Tibial nerve (tissue), 4 donors: Measurements from ENCODE around the gene ZBED1. TPM values are rescaled to one million over a fixed set of nuclear protein-coding genes. Genes with fewer than 3 reads are reported as not detected.

ENCODE experiments used
- DNase-seq, 2 donors: peaks; one replicate each; pipeline ENCODE4 v3.0.0-alpha.2; 2019; ENCODE audit warnings: low spot score in 2 of 2
- H3K27ac ChIP-seq, 4 donors: fragments of 200-600 bp; sonication (generic) in 3 of 4; one replicate each; pipeline ENCODE4 v1.5.1; 2017 to 2019; ENCODE audit warnings: mild to moderate bottlenecking in 1 of 4
- H3K27me3 ChIP-seq, 2 donors: fragments of 200-600 bp; sonication (generic) in 1 of 2; one replicate each; pipeline versions ENCODE4 v1.5.1 to v1.6.0; 2017 to 2019
- H3K36me3 ChIP-seq, 3 donors: fragments of 200-600 bp; sonication (generic); one replicate each; pipeline ENCODE4 v1.5.1; 2018 to 2019
- H3K4me1 ChIP-seq, 4 donors: fragments of 200-600 bp; sonication (generic) in 3 of 4; one replicate each; pipeline ENCODE4 v1.5.1; 2017 to 2019
- H3K4me3 ChIP-seq, 4 donors: fragments of 200-600 bp; sonication (generic) in 3 of 4; one replicate each; pipeline ENCODE4 v1.5.1; 2017 to 2019; ENCODE audit warnings: mild to moderate bottlenecking in 1 of 4, moderate library complexity in 1 of 4
- H3K9me3 ChIP-seq, 4 donors: fragments of 200-600 bp; sonication (generic) in 3 of 4; one replicate each; pipeline ENCODE4 v1.5.1; 2017 to 2019
- EP300 ChIP-seq, 2 donors: sonication (generic); formaldehyde crosslinking; IDR thresholded peaks; one replicate each; pipeline ENCODE4 v1.6.1; 2017; ENCODE audit warnings: antibody characterized with exemption in 2 of 2, mild to moderate bottlenecking in 1 of 2
- POLR2A ChIP-seq, 2 donors: fragments of 450-650 bp; IDR thresholded peaks; one replicate each; pipeline ENCODE4 v1.6.1; 2017; ENCODE audit warnings: antibody characterized with exemption in 2 of 2, mild to moderate bottlenecking in 2 of 2, moderate library complexity in 2 of 2
- WGBS, 2 donors: methylation state at CpG; one replicate each; pipeline ENCODE4 v1.1.5; 2018; 5-methylcytosine and 5-hydroxymethylcytosine counted together
- total RNA-seq, 4 donors: library from RNA; depleted of rRNA; stranded (reverse); fragments of >200 nt; gene quantifications; one replicate each; pipeline ENCODE4 v1.1.0, GENCODE V29; 2016
- TF ChIP-seq, protein P1 (sequence below), 5 experiments: fragments of 200-600 bp in 3 of 5; fragments of 450-650 bp in 2 of 5; sonication (generic) in 3 of 5; IDR thresholded peaks; one replicate each; pipeline ENCODE4 v1.5.1; 2016 to 2019; ENCODE audit warnings: antibody characterized with exemption in 5 of 5, mild to moderate bottlenecking in 3 of 5, moderate library complexity in 2 of 5

The ZBED1 gene
- total RNA-seq, 4 donors from 2014 or later = 35.6 to 68.2 (median 48.2) TPM

DNA sequence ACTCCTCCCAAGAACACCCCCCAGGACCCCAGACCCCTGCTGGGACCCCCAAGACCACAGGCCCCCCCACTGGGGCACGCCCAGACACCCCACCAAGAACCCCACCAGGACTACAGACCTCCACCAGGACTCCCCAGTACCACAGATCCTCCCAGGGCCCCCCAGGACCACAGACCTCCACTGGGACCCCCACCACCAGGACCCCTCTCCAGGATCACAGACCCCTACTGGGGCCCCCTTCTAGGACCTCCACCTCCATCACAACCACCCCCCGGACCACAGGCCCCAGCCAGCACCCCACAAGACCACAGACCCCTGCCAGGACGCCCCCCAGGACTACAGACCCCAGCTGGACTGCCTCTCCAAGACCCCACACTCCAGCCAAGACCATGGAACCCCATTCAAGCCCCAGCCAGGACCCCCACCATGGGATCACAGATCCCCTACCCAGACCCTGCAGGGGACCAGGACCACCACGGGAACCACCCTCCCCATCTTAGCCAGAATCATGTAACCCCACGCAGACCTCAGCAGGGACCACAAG lies 855 bp upstream of the ZBED1 start:
- DNase-seq = no peak
- Histone ChIP-seq H3K36me3 (no peaks in the 10 kb centered on the region), H3K4me1 (peaks cover 0 to 30% (median 25%) of the 10 kb centered on the region in 4 donors), H3K27ac (peak overlapping the region in 1 of 4 donors; percentile 88), H3K4me3 (no peak overlapping the region), H3K27me3 (peaks cover 0 to 2% of the 10 kb centered on the region in 2 donors), H3K9me3 (no peaks in the 10 kb centered on the region)
- TF ChIP-seq POLR2A (IDR thresholded peaks at IDR 0.05) = no peak
- TF ChIP-seq, protein P1, sequence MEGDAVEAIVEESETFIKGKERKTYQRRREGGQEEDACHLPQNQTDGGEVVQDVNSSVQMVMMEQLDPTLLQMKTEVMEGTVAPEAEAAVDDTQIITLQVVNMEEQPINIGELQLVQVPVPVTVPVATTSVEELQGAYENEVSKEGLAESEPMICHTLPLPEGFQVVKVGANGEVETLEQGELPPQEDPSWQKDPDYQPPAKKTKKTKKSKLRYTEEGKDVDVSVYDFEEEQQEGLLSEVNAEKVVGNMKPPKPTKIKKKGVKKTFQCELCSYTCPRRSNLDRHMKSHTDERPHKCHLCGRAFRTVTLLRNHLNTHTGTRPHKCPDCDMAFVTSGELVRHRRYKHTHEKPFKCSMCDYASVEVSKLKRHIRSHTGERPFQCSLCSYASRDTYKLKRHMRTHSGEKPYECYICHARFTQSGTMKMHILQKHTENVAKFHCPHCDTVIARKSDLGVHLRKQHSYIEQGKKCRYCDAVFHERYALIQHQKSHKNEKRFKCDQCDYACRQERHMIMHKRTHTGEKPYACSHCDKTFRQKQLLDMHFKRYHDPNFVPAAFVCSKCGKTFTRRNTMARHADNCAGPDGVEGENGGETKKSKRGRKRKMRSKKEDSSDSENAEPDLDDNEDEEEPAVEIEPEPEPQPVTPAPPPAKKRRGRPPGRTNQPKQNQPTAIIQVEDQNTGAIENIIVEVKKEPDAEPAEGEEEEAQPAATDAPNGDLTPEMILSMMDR (IDR thresholded peaks at IDR 0.05) = no peak
- no peak for TF ChIP-seq EP300 (IDR thresholded peaks at IDR 0.05)
- 85 to 100% methylated on average over 2 to 4 of the region's 5 CpGs for WGBS, 2 donors

DNA sequence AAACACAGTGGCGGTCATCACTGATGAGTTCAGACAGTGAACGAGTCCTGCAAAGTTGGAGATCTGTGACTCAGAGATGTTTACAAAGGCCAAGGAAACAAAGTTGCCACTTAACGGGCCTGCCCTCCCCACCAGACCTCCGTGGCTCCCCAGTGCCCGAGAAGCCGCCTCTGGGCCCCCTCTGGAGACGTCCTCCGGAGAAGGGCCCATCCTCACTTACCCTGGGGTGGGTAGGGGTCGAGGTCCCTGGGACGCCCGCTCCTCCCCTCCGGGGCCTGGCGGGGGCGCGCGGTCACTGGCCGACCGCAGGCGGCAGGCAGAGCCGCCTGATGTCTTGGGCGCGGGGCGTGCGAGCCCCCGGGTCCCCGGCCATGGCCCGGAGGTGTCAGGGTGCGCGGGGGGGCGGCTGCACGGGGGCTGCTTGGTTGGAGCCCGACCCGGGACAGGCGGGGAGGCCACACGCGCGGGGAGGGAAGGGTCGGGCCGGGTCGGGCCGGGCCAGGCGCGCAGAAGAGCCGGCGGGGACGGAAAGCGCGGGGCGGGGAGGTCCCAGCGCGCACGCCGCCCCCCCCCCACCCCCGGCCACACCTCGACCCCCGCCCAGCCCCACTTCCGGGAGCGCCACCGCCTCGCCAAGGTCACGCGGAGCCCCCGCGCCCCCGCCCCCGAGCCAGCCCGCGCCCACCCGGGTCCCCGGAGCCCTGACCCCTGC lies 529 bp downstream of the ZBED1 start:
- H3K36me3 ChIP-seq = peaks cover 0 to 5% (median 0%) of the 10 kb centered on the region in 3 donors
- TF ChIP-seq, protein P1 (IDR thresholded peaks at IDR 0.05) = peak in 2 of 5 experiments; percentile 8 to 11
- TF ChIP-seq POLR2A (IDR thresholded peaks at IDR 0.05) (no peak), EP300 (IDR thresholded peaks at IDR 0.05) (peak in 1 of 2 donors; percentile 28)
- peaks cover 0 to 2% of the 10 kb centered on the region in 2 donors for H3K27me3 ChIP-seq
- DNase-seq = no peak
- H3K4me3 ChIP-seq = peak overlapping the region; percentile 60 to 96 (median 68)
- WGBS, 2 donors = 0 to 2% methylated on average over 11 to 37 of the region's 70 CpGs
- no peaks in the 10 kb centered on the region for H3K9me3 ChIP-seq
- H3K27ac ChIP-seq = peak overlapping the region; percentile 88 to 98 (median 94)
- peaks cover 0 to 30% (median 25%) of the 10 kb centered on the region in 4 donors for H3K4me1 ChIP-seq

DNA sequence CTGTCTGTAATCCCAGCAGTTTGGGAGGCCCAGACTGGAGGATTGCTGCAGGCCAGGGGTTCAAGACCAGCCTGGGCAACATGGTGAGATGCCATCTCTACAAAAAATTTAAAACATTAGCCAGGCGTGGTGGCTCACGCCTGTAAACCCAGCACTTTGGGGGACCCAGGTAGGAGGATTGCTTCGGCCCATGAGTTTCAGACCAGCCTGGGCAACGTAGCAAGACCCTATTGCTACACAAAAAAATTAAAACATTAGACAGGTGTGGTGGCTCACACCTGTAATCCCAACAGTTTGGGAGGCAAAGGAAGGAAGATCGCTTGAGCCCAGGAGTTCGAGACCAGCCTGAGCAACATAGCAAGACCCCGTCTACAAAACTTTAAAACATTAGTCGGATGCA lies 1.3 kb downstream of the ZBED1 start:
- peak overlapping the region; percentile 60 to 96 (median 68) for H3K4me3 ChIP-seq
- H3K27me3 ChIP-seq = peaks cover 0 to 2% of the 10 kb centered on the region in 2 donors
- peaks cover 0 to 5% (median 0%) of the 10 kb centered on the region in 3 donors for H3K36me3 ChIP-seq
- peak overlapping the region; percentile 88 to 98 (median 94) for H3K27ac ChIP-seq
- TF ChIP-seq POLR2A (IDR thresholded peaks at IDR 0.05) = no peak
- TF ChIP-seq EP300 (IDR thresholded peaks at IDR 0.05) = no peak
- TF ChIP-seq, protein P1 (IDR thresholded peaks at IDR 0.05) = no peak
- peaks cover 0 to 30% (median 25%) of the 10 kb centered on the region in 4 donors for H3K4me1 ChIP-seq
- WGBS, 2 donors = 81 to 86% methylated on average over 8 of the region's 8 CpGs
- DNase-seq = no peak
- H3K9me3 ChIP-seq = no peaks in the 10 kb centered on the region

DNA sequence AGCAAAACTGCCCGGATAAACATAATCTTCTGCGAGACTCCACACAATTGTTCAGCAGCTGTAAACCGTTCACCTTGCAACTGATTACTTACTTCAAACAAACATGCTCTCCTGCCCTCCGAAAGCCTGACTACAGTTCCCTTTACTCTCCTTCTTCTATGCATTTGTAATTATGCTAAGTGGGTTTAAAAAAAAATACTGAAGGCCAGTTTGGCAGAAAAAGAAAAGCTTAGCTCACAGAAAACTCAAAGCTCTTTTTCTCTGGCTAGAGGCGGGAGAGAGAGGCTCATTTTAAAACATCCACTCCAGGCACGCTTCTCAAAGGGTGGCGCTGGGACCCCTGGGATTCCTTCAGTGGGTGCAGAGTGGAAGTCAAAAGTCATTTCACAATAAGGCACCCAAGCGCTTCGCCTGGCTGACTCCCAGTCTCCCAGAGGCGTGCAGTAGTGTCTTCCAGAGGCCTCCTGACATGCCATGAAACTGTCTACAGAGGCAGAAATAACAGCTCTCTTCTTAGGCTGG lies 1.9 kb downstream of the ZBED1 start:
- peak in 1 of 2 donors; percentile 14 for TF ChIP-seq POLR2A (IDR thresholded peaks at IDR 0.05)
- TF ChIP-seq, protein P1 (IDR thresholded peaks at IDR 0.05) = no peak
- Histone ChIP-seq H3K4me1 (peaks cover 0 to 30% (median 25%) of the 10 kb centered on the region in 4 donors), H3K4me3 (peak overlapping the region in 3 of 4 donors; percentile 60 to 96 (median 68)), H3K27ac (peak overlapping the region; percentile 88 to 98 (median 94)), H3K27me3 (peaks cover 0 to 2% of the 10 kb centered on the region in 2 donors), H3K36me3 (peaks cover 0 to 5% (median 0%) of the 10 kb centered on the region in 3 donors), H3K9me3 (no peaks in the 10 kb centered on the region)
- DNase-seq = peak in 1 of 2 donors; percentile 35
- WGBS, 2 donors = 17 to 20% methylated on average over 10 of the region's 10 CpGs
